OCI-LY7 (cell line): Measurements from ENCODE around the gene ZG16B. TPM values are rescaled to one million over a fixed set of nuclear protein-coding genes. Genes with fewer than 3 reads are reported as not detected.

ENCODE experiments used
- Bru-seq: library from RNA; stranded (reverse); fragments of 400-500 nt; gene quantifications from one replicate; lab custom pipeline; 2021; lab: Mats Ljungman, UMichigan
- BruChase-seq, 2 experiments: library from RNA; stranded (reverse); fragments of 400-500 nt; gene quantifications; one replicate each; lab custom pipeline; 2021; lab: Mats Ljungman, UMichigan
- BruUV-seq: library from RNA; stranded (reverse); fragments of 400-500 nt; replicated peaks from 2 replicates; lab custom pipeline; 2021; lab: Mats Ljungman, UMichigan
- CTCF ChIA-PET: fragments of 300-600 bp; sonication (Branson Sonifier 250); formaldehyde crosslinking; loops from one replicate; lab custom pipeline; 2022; ENCODE audit warnings: antibody characterized with exemption; ENCODE audit not compliant: unreplicated experiment; lab: Charles Lee
- POLR2A ChIA-PET: fragments of 300-600 bp; sonication (Branson Sonifier 250); formaldehyde crosslinking; loops from one replicate; lab custom pipeline; 2022; ENCODE audit warnings: antibody characterized with exemption; lab: Charles Lee
- DNase-seq: peaks from one replicate; pipeline ENCODE4 v3.0.0-alpha.2; 2015; ENCODE audit warnings: low spot score
- H2AFZ ChIP-seq: fragments of 200-600 bp; sonication (generic), shearing (Covaris generic); 2 replicates; pipeline ENCODE4 v1.6.1; 2014; ENCODE audit warnings: mild to moderate bottlenecking, antibody characterized with exemption, low read length, moderate library complexity
- H3K27ac ChIP-seq: fragments of 200-600 bp; sonication (generic); 2 replicates; pipeline ENCODE4 v1.5.1; 2014; ENCODE audit warnings: mixed run types, low read depth, mild to moderate bottlenecking, moderate library complexity, low read length, inconsistent platforms; ENCODE audit not compliant: poor library complexity, severe bottlenecking
- H3K36me3 ChIP-seq: fragments of 200-600 bp; sonication (generic); 2 replicates; pipeline ENCODE4 v1.6.1; 2014; ENCODE audit warnings: mild to moderate bottlenecking, antibody characterized with exemption, low read length, moderate library complexity, mixed read lengths; ENCODE audit not compliant: insufficient read depth
- H3K4me1 ChIP-seq: fragments of 200-600 bp; sonication (generic); 2 replicates; pipeline ENCODE4 v1.5.1; 2014; ENCODE audit warnings: mild to moderate bottlenecking, low read length; ENCODE audit not compliant: insufficient read depth, poor library complexity, severe bottlenecking
- H3K4me2 ChIP-seq: fragments of 200-600 bp; sonication (generic); 2 replicates; pipeline ENCODE4 v1.6.1; 2014; ENCODE audit warnings: mild to moderate bottlenecking, low read length
- H3K4me3 ChIP-seq: fragments of 200-600 bp; sonication (generic); 2 replicates; pipeline ENCODE4 v1.5.1; 2014; ENCODE audit warnings: mild to moderate bottlenecking, low read depth, low read length; ENCODE audit not compliant: poor library complexity, severe bottlenecking
- H3K79me2 ChIP-seq: fragments of 200-600 bp; sonication (generic); 2 replicates; pipeline ENCODE4 v1.6.1; 2016; ENCODE audit warnings: low read depth, mild to moderate bottlenecking, low read length, moderate library complexity, mixed read lengths; ENCODE audit not compliant: insufficient read depth
- H3K9me2 ChIP-seq: fragments of 200-600 bp; sonication (generic); 2 replicates; pipeline ENCODE4 v1.6.1; 2016; ENCODE audit warnings: mild to moderate bottlenecking, low read length, mixed read lengths; ENCODE audit not compliant: insufficient read depth
- H3K9me3 ChIP-seq: fragments of 200-600 bp; sonication (generic); 2 replicates; pipeline ENCODE4 v1.6.1; 2014; ENCODE audit warnings: mild to moderate bottlenecking, mixed run types, low read length, mixed read lengths
- H4K20me1 ChIP-seq: fragments of 200-600 bp; sonication (generic); 2 replicates; pipeline ENCODE4 v1.6.1; 2014; ENCODE audit warnings: mild to moderate bottlenecking, antibody characterized with exemption, low read length, moderate library complexity, mixed read lengths; ENCODE audit not compliant: insufficient read depth
- CTCF ChIP-seq: fragments of 200-600 bp; sonication (generic); conservative IDR thresholded peaks from 2 replicates; pipeline ENCODE4 v1.5.1; 2014; ENCODE audit warnings: mild to moderate bottlenecking, antibody characterized with exemption, low read length, moderate library complexity, mixed read lengths
- EZH2phosphoT487 ChIP-seq: fragments of 200-600 bp; sonication (generic); IDR thresholded peaks from 2 replicates; pipeline ENCODE4 v1.6.1; 2018; ENCODE audit warnings: low read depth, borderline replicate concordance, mild to moderate bottlenecking, mixed run types, antibody characterized with exemption, low read length, moderate library complexity, mixed read lengths
- intact Hi-C: fragments of 100-400 bp; cut with micrococcal nuclease; formaldehyde crosslinking; loops from one replicate; pipeline ENCODE4 v1.10.0; 2022; ENCODE audit not compliant: unreplicated experiment
- long read RNA-seq: library from polyadenylated mRNA; stranded (forward); transcript quantifications from one replicate; pipeline ENCODE4 v2.0.0, GENCODE V29; 2022
- total RNA-seq, 2 experiments: library from RNA; depleted of rRNA in 1 of 2; stranded (reverse); fragments of >200 nt in 1 of 2; shearing (Covaris generic) in 1 of 2; gene quantifications; 2 replicates each; pipeline ENCODE4 v1.2.3, GENCODE V29; 2014 to 2022

The ZG16B gene
- total RNA-seq (2014; rRNA removed; shearing (Covaris generic)) (1.2 and 4.0 TPM in 2 replicates), total RNA-seq (2022) (2.5 and 2.6 TPM in 2 replicates), Bru-seq, nascent RNA (percentile 28 among the genes with signal in this experiment), BruChase-seq, experiment 1, labeled RNA remaining after a 6-hour chase (percentile 40 among the genes with signal in this experiment), BruChase-seq, experiment 2, labeled RNA remaining after a 2-hour chase (percentile 38 among the genes with signal in this experiment)
- long read RNA-seq: 0 reads

DNA sequence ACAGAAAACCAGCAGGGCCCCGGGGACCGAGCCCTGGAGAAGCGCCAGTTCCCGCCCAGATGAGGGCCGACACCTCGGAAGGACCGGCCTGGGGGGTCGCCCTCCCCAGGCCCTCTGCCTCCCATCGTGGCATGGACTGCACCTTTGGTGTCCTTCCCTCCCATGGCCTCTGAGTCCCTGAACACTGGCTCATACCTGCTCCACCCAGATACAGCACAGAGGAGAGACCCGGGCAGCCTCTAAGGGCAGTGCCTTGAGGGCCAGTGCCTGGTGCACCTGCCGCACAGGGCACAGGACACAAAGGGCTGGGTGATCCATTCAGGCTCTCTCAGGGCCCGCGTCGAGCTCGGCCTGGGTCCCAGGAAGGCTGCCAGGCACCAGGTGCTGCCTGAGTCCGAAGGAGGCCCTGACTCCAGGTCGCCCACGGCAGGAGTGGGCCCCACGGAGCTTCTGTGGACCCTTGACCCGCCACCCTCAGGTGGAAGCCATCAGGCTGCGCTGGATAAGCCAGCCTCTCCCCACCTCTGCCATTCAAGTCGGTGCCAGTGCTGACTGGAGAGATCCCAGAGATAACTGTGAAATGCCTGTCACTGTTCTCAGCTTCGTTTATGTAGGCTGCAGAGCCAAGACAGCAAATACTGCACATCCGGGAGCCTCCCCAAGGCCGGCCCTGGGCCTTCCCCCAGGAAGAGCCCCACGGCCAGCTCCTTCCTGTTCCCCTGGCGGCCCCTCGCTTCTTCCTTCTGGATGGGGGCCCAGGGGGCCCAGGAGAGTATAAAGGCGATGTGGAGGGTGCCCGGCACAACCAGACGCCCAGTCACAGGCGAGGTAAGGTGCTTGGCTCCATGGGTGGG, at the start of gene ZG16B:
ZG16B (plus strand) TSS at position 803 of the 854 bp plus-strand sequence. CDS start 139 bp downstream, outside the sequence.
- H3K4me2 ChIP-seq: no peak within 1 kb of the TSS
- H2AFZ ChIP-seq: no peak within 1 kb of the TSS
- ChIA-PET POLR2A (no interaction called here), CTCF (no interaction called here)
- H3K9me3 ChIP-seq: no peaks in the 10 kb centered on the region
- no TSS peak for BruUV-seq
- no peaks in the 10 kb centered on the region for H3K9me2 ChIP-seq
- no peak within 1 kb of the TSS for H3K27ac ChIP-seq
- no peaks in the 10 kb centered on the region for H3K4me1 ChIP-seq
- no peaks in the 10 kb centered on the region for H3K79me2 ChIP-seq
- H3K36me3 ChIP-seq: no peaks in the 10 kb centered on the region
- intact Hi-C loops: no loop called here
- TF ChIP-seq CTCF (no peak), EZH2phosphoT487 (no peak)
- no peaks in the 10 kb centered on the region for H4K20me1 ChIP-seq
- DNase-seq: no peak
- no peak within 1 kb of the TSS for H3K4me3 ChIP-seq

DNA sequence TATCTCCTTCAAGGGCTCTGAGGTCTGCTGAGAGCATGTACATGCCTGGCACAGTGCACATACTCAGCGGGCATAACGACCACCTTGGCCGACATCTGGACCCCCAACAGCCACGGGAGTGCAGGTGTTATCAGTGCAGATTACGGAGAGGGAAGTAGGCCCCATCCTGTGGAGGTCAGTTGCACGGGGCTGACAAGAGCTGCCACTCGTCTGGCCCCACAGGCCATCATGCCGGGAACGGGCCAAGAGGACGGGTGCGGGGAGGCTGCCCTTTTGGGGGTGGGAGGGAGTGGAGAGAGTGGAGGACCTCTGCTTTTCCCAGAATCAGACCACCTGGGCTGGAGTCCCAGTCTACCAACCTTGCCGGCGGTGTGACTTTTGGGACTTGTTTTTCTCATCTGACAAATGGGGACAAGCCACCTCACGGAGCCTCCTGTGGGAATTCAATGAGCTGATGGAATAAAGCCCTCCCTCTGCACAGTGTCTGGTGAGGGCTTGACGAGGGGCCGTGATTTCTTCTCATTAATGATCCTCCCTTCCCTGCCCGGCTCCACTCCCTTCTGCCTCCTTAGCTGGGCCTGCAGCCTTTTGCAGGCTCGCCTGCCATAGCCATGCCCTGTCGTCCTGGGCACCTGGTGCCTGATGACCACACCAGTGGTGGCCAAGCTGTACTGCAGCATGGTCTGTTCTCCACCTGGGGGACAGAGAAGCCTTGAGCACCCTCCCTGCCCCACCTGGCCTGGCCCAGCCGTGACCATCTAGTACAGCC, 47.3 kb upstream of the ZG16B start:
- no peaks in the 10 kb centered on the region for H4K20me1 ChIP-seq
- peaks cover 7% of the 10 kb centered on the region for H3K4me1 ChIP-seq
- peaks cover 8% of the 10 kb centered on the region; the same call in 1 of the 2 replicates for H3K79me2 ChIP-seq
- H3K4me3 ChIP-seq: no peak overlapping the region
- intact Hi-C loops: no loop called here
- ChIA-PET CTCF (no interaction called here), POLR2A (no interaction called here)
- H3K27ac ChIP-seq: no peak overlapping the region
- H2AFZ ChIP-seq: no peak overlapping the region
- DNase-seq: no peak
- no TSS peak for BruUV-seq
- no peak for TF ChIP-seq CTCF
- no peak for TF ChIP-seq EZH2phosphoT487
- H3K9me3 ChIP-seq: no peaks in the 10 kb centered on the region
- H3K9me2 ChIP-seq: no peaks in the 10 kb centered on the region
- H3K36me3 ChIP-seq: no peaks in the 10 kb centered on the region
- H3K4me2 ChIP-seq: no peak overlapping the region
